HG03066 (cell line): ENCODE data around the gene LZTS3.
"Not testable (repeated sequence)": the region's sequence is repeated elsewhere in the genome, so short reads cannot be mapped to it uniquely, and the experiment has no call there.

ENCODE experiments used
- ATAC-seq: cut with Tn5 transposase; IDR thresholded peaks from one replicate; pipeline ENCODE4 v1.9.1; 2021; ENCODE audit warnings: low read depth; ENCODE audit not compliant: unreplicated experiment

The LZTS3 gene

GRCh38 chr20:3168829-3169590 lies 4.3 kb downstream of the LZTS3 start:
- no peak for ATAC-seq

- ATAC-seq = no peak
Observed at GRCh38 chr20:3168079-3168828, 5.1 kb downstream of the LZTS3 start.

- no peak for ATAC-seq
Observed at GRCh38 chr20:3167738-3168078, 5.6 kb downstream of the LZTS3 start.

- ATAC-seq = no peak
Observed at GRCh38 chr20:3166913-3167342, 6.4 kb downstream of the LZTS3 start.

- no peak for ATAC-seq
Observed at GRCh38 chr20:3166338-3166912, 6.9 kb downstream of the LZTS3 start.

- no peak for ATAC-seq
Observed at GRCh38 chr20:3165473-3166337, 7.6 kb downstream of the LZTS3 start.

- ATAC-seq = no peak
Observed at GRCh38 chr20:3164763-3165410, 8.5 kb downstream of the LZTS3 start.

GRCh38 chr20:3164043-3164762 lies 9.1 kb downstream of the LZTS3 start:
- no peak for ATAC-seq

GRCh38 chr20:3163099-3164042 lies 10.0 kb downstream of the LZTS3 start:
- ATAC-seq = no peak

- ATAC-seq = no peak
Observed at GRCh38 chr20:3162080-3162611, 11.2 kb downstream of the LZTS3 start.

- no peak for ATAC-seq
Observed at GRCh38 chr20:3161316-3162079, 11.9 kb downstream of the LZTS3 start.

- ATAC-seq = no peak
Observed at GRCh38 chr20:3160418-3160817, 12.9 kb downstream of the LZTS3 start.

GRCh38 chr20:3158968-3159431 lies 14.3 kb downstream of the LZTS3 start:
- ATAC-seq = peak; percentile 6

- ATAC-seq = no peak
Observed at GRCh38 chr20:3157817-3158216, 15.5 kb downstream of the LZTS3 start.

GRCh38 chr20:3156811-3157619 lies 16.3 kb downstream of the LZTS3 start:
- ATAC-seq = peak; percentile 62

- ATAC-seq = not testable (repeated sequence)
Observed at GRCh38 chr20:3152057-3152644, 21.2 kb downstream of the LZTS3 start.
